HG03439 (cell line): ENCODE results near the gene NANOS3.

Experiments used
- ATAC-seq: cut with Tn5 transposase; IDR thresholded peaks from one replicate; pipeline ENCODE4 v1.9.1; 2021; ENCODE audit warnings: mild to moderate bottlenecking, moderate library complexity; ENCODE audit not compliant: unreplicated experiment

NANOS3 gene

DNA sequence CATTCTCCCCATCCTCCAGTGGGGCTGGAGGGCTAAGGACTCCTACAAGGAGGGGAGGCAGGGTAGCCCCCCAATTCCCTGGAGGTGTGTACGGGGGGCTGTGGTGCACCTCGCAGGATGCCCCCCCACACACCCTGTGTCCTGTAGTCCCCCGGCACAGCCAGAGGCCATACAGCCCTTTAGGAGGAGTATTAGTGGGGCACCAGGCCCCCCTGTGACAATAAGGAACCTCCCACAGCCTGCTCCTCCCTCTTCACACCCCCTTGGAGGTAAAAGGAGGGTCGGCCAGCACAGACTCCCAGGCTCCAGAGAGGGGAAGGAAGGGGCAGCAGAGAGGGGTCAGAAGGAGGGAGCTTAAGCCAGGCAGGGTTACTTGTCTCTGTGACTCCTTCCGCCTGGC, at the start of gene NANOS3:
Gene NANOS3 (plus strand): TSS at position 301 of the 400 bp plus-strand sequence. CDS start 115 bp downstream, outside the sequence.
- no peak for ATAC-seq

DNA sequence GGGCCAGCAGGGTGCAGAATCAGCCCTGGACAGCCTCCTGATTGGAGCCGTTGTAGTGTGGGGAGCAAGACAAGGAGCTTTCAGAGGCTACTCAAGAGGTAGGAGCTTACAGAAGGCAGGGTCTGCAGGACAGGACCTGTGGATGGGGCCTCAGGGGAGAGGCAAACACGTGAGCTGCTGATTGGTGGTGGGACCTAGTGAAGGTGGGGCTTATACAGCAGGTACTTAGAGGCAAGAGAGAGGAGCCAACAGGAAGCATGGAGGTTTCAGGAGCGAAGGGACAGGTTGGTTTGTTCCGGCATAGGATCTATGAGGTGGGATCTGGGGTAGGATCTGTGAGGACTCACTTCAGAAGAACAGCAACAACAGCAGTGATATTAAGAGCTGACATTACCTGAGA, 49.3 kb upstream of the NANOS3 start:
- no peak for ATAC-seq

DNA sequence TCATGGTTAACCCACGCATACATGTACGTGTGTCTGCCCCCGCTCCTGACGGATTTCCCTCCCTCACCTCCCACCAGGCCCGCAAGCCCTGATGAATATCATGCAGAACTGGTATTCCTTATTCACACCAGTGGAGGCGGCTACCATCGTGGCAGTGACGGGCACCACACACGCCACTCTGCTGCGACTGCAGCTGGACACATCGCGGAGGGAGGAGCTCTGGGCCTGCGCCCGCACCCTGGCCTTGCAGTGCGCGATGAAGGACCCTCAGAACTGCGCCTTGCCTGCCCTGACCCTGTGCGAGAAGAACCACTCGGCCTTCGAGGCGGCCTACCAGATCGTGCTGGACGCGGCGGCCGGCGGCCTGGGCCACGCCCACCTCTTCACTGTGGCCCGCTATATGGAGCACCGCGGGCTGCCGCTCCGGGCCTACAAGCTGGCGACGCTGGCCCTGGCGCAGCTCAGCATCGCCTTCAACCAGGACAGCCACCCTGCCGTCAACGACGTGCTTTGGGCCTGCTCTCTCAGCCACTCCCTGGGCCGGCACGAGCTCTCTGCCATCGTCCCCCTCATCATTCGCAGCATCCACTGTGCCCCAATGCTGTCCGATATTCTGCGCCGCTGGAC, 46.7 kb upstream of the NANOS3 start:
- no peak for ATAC-seq

- ATAC-seq: no peak
Observed at GRCh38 chr19:13830741-13831536, 46.0 kb upstream of the NANOS3 start.

DNA sequence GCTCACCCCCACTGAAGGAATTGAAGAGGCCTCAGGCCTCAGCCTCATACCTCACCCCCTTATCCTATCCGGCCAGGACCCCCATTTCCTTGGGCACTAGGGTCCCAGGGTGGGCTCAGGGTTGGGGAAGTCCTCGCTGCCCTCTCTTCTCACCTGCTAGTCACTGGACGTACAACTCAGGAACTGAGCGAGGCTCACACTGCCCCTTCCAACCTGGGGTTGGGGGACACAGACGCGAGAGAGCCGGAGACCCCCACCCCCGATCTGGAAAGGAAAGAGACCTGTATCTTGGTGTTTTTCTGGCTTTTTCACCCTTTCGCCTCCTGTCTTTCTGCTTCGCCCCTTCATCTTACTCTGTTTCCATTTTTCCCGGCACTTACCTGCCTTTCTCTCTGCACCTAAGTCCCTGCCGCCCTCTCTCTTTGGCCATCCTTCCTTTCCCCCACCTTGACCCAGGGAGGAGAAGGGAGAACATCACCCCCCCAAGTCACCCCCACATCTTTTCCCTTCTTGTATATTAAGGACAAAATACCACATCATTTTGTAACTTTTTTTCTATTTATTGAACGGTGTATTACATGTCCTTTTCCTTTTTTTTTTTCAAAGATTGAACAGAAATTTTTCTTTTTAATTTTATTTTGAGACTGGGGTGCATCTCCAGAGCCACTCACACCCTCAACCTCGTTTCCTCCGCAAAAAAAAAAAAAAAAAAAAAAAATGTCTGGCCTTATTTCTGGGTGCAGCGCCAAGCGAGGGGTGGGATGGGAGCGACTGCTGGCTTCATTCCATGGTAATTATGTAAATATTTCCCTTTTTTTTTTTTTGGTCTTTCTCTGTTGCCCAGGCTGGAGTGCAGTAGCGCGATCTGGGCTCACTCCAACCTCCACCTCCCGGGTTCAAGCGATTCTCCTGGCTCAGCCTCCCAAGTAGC, 45.1 kb upstream of the NANOS3 start:
- ATAC-seq: no peak

DNA sequence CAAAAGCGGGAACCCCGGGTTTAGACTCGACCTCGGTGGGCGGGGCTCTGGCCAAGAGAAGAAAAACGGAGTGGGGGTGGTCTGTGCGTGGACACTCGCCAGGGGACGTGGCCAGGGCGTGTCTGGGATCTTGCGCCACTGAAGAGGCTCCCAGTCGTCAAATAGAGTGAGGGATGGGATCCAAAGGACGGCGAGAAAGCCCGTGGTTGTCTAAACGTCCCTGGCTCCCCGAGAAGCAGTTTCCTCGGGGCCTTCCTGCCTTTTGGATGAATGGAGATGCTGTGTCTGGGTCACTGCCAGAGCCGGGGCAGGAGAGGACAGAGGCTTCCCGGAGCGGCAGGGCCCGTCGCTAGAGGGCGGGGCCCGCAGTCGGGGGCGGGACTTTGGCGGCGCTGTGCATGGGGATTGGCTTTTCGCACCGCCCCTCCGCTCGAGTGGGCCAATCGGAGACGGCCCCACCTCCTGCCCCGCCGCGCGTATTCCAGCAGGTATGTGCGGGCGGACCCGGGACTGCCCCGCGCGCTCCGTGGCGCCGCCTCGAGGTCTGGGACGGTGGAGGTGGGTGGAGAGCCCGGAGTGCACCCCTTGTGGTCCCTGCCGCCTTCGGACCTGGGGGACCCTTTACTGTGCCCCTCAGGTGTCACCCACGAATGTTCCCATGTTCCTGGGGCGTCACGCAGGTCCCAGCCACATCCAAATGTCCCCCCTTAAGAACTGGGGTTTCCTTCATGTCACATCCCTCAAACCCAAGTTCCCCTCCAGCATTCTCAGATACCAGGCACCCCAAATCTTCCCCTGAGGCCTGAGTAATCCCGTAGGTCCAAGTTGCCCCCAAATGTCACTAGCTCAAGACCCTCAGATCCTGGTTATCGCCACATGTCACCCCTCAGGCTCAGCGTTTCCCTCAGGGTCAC, 43.3 kb upstream of the NANOS3 start:
- peak; percentile 60 for ATAC-seq

DNA sequence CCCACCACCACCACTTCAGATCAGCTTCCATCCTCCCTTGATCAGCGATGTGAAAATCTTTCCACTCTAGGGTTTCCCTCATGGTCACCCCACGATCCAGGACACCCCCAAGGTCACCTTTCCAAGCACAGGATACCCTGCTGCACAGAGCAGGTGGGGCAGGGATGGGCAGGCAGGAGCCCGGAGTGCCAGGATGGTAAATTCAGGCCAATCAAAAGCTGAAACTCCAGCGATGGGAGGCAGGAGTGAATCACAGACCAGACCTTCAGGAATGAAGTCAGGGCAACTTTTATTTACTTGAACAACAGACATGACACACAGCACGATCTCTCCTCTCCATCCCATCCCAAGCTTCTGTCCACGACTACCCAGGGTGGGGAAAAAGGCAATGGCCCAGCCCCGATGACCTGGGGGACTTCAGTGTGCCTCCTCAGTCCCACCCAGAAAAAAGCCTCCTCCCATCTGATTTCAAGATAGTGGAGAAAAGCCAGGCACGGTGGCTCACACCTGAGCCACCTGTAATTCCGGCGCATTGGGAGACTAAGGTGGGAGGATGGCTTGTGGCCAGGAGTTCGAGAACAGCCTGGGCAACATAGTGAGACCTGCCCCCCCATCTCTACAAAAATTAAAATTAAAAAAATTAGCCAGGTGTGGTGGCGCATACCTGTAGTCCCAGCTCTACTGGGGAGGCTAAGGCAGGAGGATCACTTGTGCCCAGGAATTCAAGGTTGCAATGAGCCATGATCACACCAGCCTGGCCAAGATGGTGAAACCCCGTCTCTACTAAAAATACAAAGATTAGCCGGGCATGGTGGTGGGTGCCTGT, 42.5 kb upstream of the NANOS3 start:
- no peak for ATAC-seq

- ATAC-seq: no peak
Observed at GRCh38 chr19:13835791-13836723, 40.9 kb upstream of the NANOS3 start.

- no peak for ATAC-seq
Observed at GRCh38 chr19:13838435-13839129, 38.4 kb upstream of the NANOS3 start.

DNA sequence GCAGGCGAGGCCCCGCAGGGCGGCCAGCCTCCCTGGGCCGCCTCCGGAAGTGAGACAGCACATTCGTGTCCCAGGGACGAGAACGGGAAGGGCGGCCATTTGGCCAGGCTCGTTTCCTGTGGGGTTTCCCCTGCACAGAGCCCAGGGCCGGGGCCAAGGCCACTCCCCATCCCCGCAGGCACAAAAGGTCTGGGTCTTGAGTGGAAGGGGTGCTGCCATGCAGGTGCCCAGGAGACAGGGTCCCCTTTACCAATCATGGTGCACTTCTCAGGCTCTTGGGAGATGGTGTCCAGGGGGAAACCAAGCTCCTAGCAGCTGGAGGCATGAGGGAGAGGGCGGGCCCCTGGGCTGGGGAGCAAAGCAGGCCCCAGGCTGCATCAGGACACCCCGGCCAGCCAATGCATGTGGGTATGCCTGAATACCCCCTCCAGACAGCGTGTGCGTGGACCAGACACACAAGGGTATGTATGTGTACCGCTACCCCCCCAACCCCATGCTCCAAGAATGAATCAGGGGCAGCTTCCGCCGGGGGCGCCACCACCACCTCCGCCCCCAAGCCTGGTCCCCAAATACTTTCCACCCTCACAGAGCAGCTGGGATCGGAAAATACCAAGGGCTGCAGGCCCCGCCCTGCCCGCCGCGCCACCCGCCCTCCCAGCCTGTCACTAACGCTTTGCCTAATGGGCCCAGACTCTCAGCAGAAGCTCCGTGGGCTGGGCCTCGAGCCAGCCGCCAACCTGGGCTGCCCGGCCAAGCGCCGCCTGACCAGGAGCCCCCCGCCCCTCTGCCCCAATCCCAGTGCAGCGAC, 37.6 kb upstream of the NANOS3 start:
- no peak for ATAC-seq

DNA sequence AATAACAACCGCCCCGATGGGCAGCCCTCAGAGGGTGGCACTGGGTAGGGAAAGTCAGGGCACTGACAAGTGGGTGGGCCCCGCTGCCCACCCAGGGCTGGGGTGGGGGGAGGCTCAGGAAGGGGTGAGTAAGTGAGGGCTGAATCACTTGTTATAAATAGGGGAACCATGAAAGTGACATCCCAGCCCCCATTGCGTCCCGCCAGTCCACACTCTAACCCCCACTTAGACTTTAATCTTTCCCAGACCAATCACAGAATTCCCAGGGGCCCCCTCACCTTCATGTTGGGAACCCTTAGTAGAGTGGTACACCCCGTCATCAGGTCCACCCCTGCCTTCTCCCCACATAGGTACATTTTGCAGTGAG, 37.0 kb upstream of the NANOS3 start:
- no peak for ATAC-seq

- ATAC-seq: no peak
Observed at GRCh38 chr19:13840305-13841085, 36.4 kb upstream of the NANOS3 start.

DNA sequence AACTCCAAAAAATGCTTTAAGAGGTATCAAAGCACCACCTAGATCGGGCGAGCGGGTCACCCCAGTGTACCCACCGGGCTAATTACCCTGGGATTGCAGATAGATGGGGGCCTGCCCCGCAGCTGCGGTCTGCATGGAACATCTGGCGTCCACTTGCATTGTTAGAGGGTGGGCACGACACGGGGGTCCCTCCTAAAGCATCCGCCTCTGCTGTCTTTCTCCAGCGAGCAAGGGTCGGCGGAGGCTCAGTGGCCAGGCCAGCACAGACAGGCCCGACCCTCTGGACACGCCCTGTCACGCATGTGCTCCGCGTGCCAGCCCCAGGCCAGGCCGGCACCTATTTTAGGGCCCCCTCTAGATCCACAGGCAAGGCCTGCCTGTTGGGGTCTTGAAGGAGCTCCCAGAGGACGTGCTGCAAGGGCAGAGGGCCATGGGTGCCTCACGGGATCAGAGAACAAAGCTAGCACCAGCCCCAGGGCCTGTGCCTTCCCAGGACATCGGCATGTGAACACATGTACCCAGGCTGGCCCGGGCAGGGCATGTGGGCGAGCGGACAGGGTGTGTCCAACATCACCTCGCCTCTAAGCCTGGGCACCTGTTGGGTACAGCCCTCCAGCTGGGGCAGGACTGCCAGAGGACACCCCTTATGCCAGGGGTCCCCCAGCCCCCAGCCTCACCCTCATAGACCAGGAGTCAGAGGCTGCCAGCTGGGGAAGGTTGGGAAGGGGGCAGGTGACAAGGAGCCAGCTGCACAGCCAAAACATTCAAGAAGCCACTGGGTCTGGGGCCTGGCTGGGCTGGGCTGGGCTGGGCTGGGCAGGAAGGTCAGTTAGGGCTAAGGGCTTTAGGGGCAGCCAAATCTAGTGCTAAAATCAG, 35.6 kb upstream of the NANOS3 start:
- ATAC-seq: no peak

DNA sequence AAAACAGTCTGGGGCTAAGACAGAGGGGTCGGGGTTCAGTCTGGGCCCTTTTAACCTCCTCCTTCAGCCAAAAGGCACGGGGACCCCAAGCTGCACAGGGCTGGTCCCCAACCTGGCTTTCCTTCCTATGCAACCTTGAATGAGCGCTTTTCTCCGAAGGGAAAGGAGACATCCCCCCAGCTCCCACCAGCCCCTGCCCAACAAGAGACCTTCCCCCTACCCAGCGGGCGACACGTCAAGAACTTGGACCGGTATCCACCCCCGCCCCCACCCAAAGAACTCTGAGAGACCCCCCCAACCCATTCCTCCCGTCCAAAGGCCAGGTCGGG, 35.0 kb upstream of the NANOS3 start:
- ATAC-seq: no peak

DNA sequence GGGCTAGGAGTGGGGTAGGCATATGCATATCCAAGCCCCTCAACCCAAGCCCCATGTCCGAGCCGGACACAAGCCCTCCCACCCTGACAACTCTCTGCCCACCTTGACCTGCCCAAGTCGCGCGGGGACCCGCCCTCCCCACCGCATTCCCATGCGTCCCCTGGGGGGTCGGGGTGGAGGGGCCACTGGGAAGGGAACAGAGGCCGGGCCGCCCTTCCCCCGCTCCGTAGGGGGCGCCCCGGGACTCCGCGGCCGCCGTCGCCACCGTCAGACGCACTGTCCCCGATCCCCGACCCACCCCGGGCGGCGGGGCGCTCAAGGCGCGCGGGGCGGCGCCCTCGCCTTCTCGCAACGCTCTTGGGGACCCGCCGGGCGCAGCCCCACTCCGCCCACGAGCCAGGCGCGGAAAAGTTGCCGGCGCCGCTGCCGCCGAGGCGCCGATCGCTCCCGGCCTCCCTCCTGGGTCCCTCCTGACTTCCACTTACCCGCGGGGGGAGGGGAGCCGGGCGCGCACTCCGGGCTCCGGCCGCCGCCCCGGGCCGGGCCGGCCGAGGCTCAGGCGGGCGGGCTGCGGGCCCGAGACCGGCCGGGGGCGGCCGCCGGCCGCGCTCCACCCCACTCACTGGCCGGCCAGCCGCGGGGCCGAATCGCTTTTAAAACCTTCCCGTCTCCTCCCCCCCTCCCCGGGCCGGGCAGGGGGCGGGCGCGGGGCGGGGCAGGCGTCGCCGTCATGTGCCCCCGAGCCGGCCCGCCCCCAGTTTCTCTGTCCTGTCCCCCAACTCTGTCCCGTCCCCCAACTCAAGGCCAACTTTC, 34.4 kb upstream of the NANOS3 start:
- no peak for ATAC-seq
